WTC11 (cell line): ENCODE data around the gene CLGN. TPM values are rescaled to one million over a fixed set of nuclear protein-coding genes. Genes with fewer than 3 reads are reported as not detected.

Source experiments
- ATAC-seq: fragments of 200-7000 bp; cut with Tn5 transposase; 2 replicates; pipeline ENCODE4 v1.10.0; 2021; ENCODE audit warnings: mild to moderate bottlenecking, moderate library complexity
- CTCF ChIA-PET: fragments of 300-600 bp; sonication (Branson Sonifier 250); formaldehyde crosslinking; loops from one replicate; lab custom pipeline; 2021; ENCODE audit warnings: antibody characterized with exemption; lab: Charles Lee
- POLR2A ChIA-PET: fragments of 350-600 bp; sonication (Branson Sonifier 250); formaldehyde crosslinking; loops from one replicate; lab custom pipeline; 2021; ENCODE audit warnings: antibody characterized with exemption; lab: Charles Lee
- DNase-seq: peaks from one replicate; pipeline ENCODE4 v3.0.0; 2021; ENCODE audit warnings: low spot score
- H3K27ac Mint-ChIP-seq: 2 replicates; pipeline ENCODE4 v1.8.0; 2021; ENCODE audit warnings: mixed read lengths
- H3K27me3 Mint-ChIP-seq: 2 replicates; pipeline ENCODE4 v1.8.0; 2021; ENCODE audit warnings: low read depth, mild to moderate bottlenecking, moderate library complexity, mixed read lengths
- H3K36me3 Mint-ChIP-seq: 2 replicates; pipeline ENCODE4 v1.8.0; 2021; ENCODE audit warnings: mixed read lengths
- H3K4me1 Mint-ChIP-seq: 2 replicates; pipeline ENCODE4 v1.8.0; 2022; ENCODE audit warnings: mixed read lengths
- H3K4me3 Mint-ChIP-seq: 2 replicates; pipeline ENCODE4 v1.8.0; 2021; ENCODE audit warnings: mild to moderate bottlenecking, moderate library complexity, mixed read lengths
- H3K9me3 Mint-ChIP-seq: 2 replicates; pipeline ENCODE4 v1.8.0; 2021; ENCODE audit warnings: mixed read lengths
- ESRRA ChIP-seq: sonication (generic); formaldehyde crosslinking; IDR thresholded peaks from 2 replicates; pipeline ENCODE4 v1.8.1; 2022; ENCODE audit warnings: mild to moderate bottlenecking, missing genetic modification reagents, borderline replicate concordance
- FOXJ3 ChIP-seq: sonication (generic); formaldehyde crosslinking; IDR thresholded peaks from 2 replicates; pipeline ENCODE4 v1.9.0; 2021; ENCODE audit warnings: missing genetic modification reagents, mild to moderate bottlenecking, borderline replicate concordance
- GTF2I ChIP-seq: fragments of 250-450 bp; sonication (Bioruptor Pico); conservative IDR thresholded peaks from 2 replicates; pipeline ENCODE4 v1.4.0; 2021; ENCODE audit warnings: mild to moderate bottlenecking
- IRF2 ChIP-seq: sonication (generic); formaldehyde crosslinking; IDR thresholded peaks from 2 replicates; pipeline ENCODE4 v1.8.0; 2022; ENCODE audit warnings: low read depth, missing genetic modification reagents, borderline replicate concordance
- JAZF1 ChIP-seq: fragments of 250-450 bp; sonication (Bioruptor Pico); IDR thresholded peaks from 2 replicates; pipeline ENCODE4 v1.9.0; 2021; ENCODE audit warnings: moderate library complexity, mild to moderate bottlenecking, inconsistent platforms
- NR3C1 ChIP-seq: sonication (generic); formaldehyde crosslinking; conservative IDR thresholded peaks from 2 replicates; pipeline ENCODE4 v1.8.1; 2023; ENCODE audit warnings: low read depth, mild to moderate bottlenecking, missing genetic modification reagents
- PRRX2 ChIP-seq: fragments of 250-450 bp; sonication (Bioruptor Pico); IDR thresholded peaks from 2 replicates; pipeline ENCODE4 v1.8.0; 2021; ENCODE audit warnings: mild to moderate bottlenecking
- SMAD4 ChIP-seq: sonication (generic); formaldehyde crosslinking; IDR thresholded peaks from 2 replicates; pipeline ENCODE4 v1.8.0; 2022; ENCODE audit warnings: mild to moderate bottlenecking, missing genetic modification reagents
- TEAD4 ChIP-seq: sonication (generic); formaldehyde crosslinking; IDR thresholded peaks from 2 replicates; pipeline ENCODE4 v1.8.0; 2022; ENCODE audit warnings: mild to moderate bottlenecking, missing genetic modification reagents
- ZBTB21 ChIP-seq: sonication (generic); formaldehyde crosslinking; IDR thresholded peaks from 2 replicates; pipeline ENCODE4 v1.8.1; 2023; ENCODE audit warnings: mild to moderate bottlenecking, missing genetic modification reagents, borderline replicate concordance
- total RNA-seq: library from RNA; stranded (reverse); gene quantifications from 3 replicates; pipeline ENCODE4 v1.2.3, GENCODE V29; 2021
- TF ChIP-seq, protein P1 (sequence below): fragments of 250-450 bp; sonication (Bioruptor Pico); IDR thresholded peaks from 2 replicates; pipeline ENCODE4 v1.9.0; 2021; ENCODE audit warnings: mild to moderate bottlenecking
- TF ChIP-seq, protein P2 (sequence below): fragments of 200-600 bp; IDR thresholded peaks from 2 replicates; pipeline ENCODE4 v1.8.0; 2022; ENCODE audit warnings: antibody characterized with exemption
- TF ChIP-seq, protein P3 (sequence below): sonication (generic); formaldehyde crosslinking; IDR thresholded peaks from 2 replicates; pipeline ENCODE4 v1.8.0; 2022; ENCODE audit warnings: missing genetic modification reagents
- TF ChIP-seq, protein P4 (sequence below): fragments of 250-450 bp; sonication (Bioruptor Pico); IDR thresholded peaks from 2 replicates; pipeline ENCODE4 v2.1.2; 2022; ENCODE audit warnings: mild to moderate bottlenecking, moderate library complexity

The CLGN gene
- total RNA-seq, 1 experiment from 2014 or later: 2.3 TPM

DNA sequence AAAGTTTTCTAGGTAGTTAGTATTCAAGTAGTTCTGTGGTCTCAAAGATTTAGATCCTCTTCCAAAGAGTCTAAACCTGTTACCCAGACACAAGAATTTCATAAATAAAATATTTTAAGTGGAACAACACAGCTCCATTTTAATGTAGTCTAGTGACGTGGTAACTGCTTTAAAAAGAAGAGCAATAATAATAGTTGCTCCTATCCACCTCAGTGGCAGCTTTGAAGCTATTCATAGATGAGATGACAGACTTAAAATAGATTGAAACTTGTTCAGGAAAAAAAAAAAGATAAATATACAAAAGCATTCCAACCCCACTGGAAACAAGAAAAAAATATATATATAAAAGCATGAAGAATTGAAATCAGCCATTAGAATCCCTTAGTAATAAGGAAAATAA lies 39.4 kb downstream of the CLGN start (continued):
- TF ChIP-seq, protein P1, sequence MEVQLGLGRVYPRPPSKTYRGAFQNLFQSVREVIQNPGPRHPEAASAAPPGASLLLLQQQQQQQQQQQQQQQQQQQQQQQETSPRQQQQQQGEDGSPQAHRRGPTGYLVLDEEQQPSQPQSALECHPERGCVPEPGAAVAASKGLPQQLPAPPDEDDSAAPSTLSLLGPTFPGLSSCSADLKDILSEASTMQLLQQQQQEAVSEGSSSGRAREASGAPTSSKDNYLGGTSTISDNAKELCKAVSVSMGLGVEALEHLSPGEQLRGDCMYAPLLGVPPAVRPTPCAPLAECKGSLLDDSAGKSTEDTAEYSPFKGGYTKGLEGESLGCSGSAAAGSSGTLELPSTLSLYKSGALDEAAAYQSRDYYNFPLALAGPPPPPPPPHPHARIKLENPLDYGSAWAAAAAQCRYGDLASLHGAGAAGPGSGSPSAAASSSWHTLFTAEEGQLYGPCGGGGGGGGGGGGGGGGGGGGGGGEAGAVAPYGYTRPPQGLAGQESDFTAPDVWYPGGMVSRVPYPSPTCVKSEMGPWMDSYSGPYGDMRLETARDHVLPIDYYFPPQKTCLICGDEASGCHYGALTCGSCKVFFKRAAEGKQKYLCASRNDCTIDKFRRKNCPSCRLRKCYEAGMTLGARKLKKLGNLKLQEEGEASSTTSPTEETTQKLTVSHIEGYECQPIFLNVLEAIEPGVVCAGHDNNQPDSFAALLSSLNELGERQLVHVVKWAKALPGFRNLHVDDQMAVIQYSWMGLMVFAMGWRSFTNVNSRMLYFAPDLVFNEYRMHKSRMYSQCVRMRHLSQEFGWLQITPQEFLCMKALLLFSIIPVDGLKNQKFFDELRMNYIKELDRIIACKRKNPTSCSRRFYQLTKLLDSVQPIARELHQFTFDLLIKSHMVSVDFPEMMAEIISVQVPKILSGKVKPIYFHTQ (CRISPR knock-in tag): no peak
- TF ChIP-seq TEAD4 (CRISPR knock-in tag) (no peak), NR3C1 (CRISPR knock-in tag) (no peak), JAZF1 (CRISPR knock-in tag) (no peak), FOXJ3 (CRISPR knock-in tag) (no peak), SMAD4 (CRISPR knock-in tag) (no peak), GTF2I (no peak)
- TF ChIP-seq, protein P2, sequence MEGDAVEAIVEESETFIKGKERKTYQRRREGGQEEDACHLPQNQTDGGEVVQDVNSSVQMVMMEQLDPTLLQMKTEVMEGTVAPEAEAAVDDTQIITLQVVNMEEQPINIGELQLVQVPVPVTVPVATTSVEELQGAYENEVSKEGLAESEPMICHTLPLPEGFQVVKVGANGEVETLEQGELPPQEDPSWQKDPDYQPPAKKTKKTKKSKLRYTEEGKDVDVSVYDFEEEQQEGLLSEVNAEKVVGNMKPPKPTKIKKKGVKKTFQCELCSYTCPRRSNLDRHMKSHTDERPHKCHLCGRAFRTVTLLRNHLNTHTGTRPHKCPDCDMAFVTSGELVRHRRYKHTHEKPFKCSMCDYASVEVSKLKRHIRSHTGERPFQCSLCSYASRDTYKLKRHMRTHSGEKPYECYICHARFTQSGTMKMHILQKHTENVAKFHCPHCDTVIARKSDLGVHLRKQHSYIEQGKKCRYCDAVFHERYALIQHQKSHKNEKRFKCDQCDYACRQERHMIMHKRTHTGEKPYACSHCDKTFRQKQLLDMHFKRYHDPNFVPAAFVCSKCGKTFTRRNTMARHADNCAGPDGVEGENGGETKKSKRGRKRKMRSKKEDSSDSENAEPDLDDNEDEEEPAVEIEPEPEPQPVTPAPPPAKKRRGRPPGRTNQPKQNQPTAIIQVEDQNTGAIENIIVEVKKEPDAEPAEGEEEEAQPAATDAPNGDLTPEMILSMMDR: no peak
- TF ChIP-seq, all 79 proteins: peak for 0

DNA sequence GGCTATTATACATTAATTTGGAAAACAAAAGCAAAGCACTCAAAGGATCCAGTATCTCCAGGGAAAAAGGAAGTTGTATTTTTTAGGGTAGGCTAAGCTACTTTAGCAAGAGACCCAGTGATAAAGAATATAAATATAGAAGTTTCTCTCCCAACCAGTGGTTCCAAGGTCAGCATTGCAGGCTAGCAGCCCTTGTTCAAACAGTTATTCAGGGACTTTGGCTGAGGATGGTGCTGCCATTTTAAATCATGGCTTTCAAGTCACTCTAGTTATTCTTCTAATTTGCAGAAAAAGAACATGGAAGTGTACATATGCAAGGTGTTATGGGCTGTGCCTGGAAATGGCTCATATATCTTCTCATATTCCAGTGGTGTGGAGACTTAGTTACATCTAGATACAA lies 44.7 kb downstream of the CLGN start:
- POLR2A ChIA-PET: interaction anchor here (0.6 kb wide), 1 partner anchor 418 kb away, joined by 5 read pairs; no protein-coding TSS in a partner anchor
- Mint-ChIP-seq H3K4me3 (no peak overlapping the region), H3K36me3 (no peaks in the 10 kb centered on the region), H3K27ac (0 out of 2 replicates have a peak overlapping the region, but pooled peaks have one; percentile 20), H3K9me3 (no peaks in the 10 kb centered on the region), H3K4me1 (0 out of 2 replicates have a peak, but pooled peaks cover 2% of the 10 kb centered on the region), H3K27me3 (no peaks in the 10 kb centered on the region)
- TF ChIP-seq, protein P1 (CRISPR knock-in tag): no peak
- TF ChIP-seq PRRX2: no peak
- no peak for TF ChIP-seq IRF2 (CRISPR knock-in tag)
- TF ChIP-seq, protein P3, sequence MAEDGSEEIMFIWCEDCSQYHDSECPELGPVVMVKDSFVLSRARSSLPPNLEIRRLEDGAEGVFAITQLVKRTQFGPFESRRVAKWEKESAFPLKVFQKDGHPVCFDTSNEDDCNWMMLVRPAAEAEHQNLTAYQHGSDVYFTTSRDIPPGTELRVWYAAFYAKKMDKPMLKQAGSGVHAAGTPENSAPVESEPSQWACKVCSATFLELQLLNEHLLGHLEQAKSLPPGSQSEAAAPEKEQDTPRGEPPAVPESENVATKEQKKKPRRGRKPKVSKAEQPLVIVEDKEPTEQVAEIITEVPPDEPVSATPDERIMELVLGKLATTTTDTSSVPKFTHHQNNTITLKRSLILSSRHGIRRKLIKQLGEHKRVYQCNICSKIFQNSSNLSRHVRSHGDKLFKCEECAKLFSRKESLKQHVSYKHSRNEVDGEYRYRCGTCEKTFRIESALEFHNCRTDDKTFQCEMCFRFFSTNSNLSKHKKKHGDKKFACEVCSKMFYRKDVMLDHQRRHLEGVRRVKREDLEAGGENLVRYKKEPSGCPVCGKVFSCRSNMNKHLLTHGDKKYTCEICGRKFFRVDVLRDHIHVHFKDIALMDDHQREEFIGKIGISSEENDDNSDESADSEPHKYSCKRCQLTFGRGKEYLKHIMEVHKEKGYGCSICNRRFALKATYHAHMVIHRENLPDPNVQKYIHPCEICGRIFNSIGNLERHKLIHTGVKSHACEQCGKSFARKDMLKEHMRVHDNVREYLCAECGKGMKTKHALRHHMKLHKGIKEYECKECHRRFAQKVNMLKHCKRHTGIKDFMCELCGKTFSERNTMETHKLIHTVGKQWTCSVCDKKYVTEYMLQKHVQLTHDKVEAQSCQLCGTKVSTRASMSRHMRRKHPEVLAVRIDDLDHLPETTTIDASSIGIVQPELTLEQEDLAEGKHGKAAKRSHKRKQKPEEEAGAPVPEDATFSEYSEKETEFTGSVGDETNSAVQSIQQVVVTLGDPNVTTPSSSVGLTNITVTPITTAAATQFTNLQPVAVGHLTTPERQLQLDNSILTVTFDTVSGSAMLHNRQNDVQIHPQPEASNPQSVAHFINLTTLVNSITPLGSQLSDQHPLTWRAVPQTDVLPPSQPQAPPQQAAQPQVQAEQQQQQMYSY (CRISPR knock-in tag): no peak
- TF ChIP-seq, protein P4, sequence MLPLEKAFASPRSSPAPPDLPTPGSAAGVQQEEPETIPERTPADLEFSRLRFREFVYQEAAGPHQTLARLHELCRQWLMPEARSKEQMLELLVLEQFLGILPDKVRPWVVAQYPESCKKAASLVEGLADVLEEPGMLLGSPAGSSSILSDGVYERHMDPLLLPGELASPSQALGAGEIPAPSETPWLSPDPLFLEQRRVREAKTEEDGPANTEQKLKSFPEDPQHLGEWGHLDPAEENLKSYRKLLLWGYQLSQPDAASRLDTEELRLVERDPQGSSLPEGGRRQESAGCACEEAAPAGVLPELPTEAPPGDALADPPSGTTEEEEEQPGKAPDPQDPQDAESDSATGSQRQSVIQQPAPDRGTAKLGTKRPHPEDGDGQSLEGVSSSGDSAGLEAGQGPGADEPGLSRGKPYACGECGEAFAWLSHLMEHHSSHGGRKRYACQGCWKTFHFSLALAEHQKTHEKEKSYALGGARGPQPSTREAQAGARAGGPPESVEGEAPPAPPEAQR (CRISPR knock-in tag): no peak
- TF ChIP-seq ZBTB21 (CRISPR knock-in tag): no peak
- TF ChIP-seq ESRRA (CRISPR knock-in tag): no peak
- DNase-seq (no peak), ATAC-seq (no peak)
- CTCF ChIA-PET: interaction anchor here (1.3 to 3.8 kb wide), 2 partner anchors 9 to 23 kb away, joined by 3 to 10 read pairs; partner anchors contain the start of gene SCOC
